NCI-H2227 (cell line): Measurements from ENCODE around the gene ZNF629.

ENCODE experiments used
- DNase-seq: peaks from one replicate; lab custom pipeline; 2025; ENCODE audit not compliant: unreplicated experiment; lab: John Stamatoyannopoulos, UW

The ZNF629 gene

DNA sequence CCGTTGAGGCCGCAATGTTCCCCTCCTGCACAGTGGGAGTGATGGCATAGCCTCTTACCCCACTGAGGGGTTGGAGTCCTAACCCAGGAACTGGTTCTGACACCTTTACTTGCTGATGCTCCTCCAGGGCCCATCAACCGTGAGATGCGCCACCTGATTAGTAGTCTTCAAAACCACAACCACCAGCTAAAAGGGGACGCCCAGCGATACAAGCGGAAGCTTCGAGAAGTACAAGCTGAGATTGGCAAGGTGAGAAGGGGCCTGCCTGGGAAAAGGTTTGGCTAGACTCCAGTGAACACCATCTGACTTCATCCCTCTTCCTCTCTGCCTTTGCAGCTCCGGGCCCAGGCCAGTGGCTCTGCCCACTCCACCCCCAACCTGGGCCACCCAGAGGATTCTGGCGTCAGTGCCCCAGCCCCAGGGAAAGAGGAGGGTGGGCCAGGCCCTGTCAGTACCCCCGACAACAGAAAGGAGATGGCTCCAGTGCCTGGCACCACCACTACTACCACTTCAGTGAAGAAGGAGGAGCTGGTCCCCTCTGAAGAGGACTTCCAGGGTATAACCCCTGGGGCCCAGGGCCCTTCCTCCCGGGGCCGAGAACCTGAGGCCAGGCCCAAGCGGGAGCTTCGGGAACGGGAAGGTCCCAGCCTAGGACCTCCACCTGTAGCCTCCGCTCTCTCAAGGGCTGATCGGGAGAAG lies 19.1 kb downstream of the ZNF629 start:
- DNase-seq: no peak

DNA sequence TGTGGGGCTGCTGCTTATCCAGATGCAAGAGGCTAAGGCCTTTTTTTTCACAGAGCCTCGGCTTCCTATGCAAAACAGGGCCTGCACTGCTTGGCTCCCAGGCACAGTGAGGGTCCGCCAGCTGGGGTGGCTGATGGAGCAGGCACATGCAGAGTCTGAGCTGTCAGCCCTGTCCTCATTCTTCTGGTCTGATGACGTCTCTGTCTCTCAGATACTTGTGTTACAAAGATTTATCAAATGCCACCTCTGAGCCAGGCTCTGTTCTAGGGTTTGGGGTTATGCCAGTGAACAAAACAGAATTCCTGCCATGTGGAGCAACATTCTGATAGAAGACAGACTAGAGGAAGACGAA lies 20.1 kb downstream of the ZNF629 start:
- DNase-seq: no peak

DNA sequence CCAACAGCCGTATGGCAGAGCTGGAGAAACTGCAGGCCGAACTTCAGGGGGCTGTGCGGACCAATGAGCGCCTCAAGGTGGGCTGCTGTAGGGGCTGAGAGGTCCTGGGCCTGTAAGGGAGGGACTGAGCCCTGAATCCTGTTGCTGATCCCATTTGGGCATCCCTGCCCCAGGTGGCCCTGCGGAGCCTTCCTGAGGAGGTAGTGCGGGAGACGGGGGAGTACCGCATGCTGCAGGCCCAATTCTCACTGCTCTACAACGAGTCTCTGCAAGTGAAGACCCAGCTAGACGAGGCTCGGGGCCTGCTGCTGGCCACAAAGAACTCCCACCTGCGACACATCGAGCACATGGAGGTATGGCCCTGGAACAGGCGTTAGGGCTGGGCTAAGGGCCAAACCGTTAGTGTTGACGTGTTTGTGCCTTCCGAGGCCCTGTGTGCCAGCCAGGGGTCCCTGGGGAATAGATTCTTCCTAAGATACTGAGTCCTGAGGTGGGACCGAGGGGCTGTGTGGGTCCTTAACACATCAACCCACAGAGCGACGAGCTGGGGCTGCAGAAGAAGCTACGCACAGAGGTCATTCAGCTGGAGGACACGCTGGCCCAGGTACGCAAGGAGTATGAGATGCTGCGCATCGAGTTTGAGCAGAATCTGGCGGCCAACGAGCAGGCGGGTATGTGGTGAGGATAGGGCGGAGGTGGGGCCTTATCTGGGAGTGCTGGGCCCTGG lies 20.6 kb downstream of the ZNF629 start:
- DNase-seq: no peak

DNA sequence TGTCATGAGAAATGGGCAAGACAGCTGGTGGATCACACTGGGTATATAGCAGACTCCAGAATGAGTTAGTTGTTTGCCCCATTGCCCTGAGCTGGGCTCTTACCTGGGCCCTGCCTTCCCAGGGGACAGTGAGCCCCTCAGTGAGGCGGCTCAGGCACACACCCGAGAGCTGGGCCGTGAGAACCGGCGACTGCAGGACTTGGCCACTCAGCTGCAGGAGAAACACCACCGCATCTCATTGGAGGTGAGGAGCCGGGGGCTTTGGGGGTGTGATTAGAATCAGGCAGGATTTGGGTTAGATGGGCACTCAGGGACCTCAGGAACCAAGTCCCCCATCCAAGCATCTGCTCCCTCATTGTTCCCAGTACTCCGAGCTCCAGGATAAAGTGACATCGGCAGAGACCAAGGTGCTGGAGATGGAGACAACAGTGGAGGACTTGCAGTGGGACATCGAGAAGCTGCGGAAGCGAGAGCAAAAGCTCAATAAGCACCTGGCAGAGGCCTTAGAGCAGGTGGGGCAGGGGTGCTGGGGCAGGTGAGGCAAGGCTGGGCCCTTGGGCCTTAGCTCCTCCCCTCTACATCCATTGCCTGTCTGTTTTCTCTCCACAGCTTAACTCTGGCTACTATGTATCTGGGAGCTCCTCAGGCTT lies 22.1 kb downstream of the ZNF629 start:
- no peak for DNase-seq

DNA sequence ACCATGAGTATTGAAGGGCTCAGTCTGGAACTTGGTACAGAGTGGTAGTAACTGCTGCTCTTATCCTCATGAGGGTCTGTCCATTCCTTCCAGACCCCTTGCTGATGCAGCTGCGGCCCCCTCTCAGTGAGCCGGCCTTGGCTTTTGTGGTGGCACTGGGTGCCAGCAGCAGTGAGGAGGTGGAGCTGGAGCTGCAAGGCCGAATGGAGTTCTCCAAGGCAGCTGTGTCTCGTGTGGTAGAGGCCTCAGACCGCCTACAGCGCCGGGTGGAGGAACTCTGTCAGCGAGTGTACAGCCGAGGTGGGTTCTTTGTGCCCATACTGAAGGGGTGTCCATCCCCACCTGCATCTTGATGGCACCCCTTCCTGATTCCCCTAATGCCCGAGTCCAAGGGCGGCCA lies 22.9 kb downstream of the ZNF629 start:
- no peak for DNase-seq

DNA sequence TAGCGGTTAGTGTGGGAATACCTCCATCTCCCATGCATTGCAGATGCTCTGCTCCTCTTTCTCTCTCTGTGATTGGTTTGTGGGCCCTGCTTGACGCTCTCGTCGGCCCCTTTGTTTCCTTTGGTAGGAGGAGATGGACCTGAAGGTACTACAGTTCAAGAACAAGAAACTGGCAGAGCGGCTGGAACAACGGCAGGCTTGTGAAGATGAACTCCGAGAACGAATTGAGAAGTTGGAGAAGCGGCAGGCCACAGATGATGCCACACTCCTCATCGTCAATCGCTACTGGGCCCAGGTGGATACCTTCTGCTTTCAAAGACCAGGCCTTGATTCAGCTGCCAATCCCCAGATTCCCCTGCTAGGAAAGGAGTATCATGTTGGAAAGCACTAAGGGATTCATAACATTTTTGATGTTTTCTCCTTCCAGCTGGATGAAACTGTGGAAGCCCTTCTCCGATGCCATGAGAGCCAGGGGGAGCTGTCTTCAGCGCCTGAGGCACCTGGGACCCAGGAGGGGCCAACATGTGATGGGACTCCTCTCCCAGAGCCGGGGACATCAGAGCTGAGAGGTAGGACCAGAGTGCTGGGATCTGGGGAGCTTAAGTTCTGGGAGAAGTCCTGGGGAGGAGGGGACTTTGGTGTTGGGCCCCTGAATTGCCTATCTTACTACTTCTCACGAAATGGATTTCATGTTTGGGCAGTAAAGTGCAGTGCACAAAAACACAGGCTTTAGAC lies 23.8 kb downstream of the ZNF629 start:
- DNase-seq: no peak

DNA sequence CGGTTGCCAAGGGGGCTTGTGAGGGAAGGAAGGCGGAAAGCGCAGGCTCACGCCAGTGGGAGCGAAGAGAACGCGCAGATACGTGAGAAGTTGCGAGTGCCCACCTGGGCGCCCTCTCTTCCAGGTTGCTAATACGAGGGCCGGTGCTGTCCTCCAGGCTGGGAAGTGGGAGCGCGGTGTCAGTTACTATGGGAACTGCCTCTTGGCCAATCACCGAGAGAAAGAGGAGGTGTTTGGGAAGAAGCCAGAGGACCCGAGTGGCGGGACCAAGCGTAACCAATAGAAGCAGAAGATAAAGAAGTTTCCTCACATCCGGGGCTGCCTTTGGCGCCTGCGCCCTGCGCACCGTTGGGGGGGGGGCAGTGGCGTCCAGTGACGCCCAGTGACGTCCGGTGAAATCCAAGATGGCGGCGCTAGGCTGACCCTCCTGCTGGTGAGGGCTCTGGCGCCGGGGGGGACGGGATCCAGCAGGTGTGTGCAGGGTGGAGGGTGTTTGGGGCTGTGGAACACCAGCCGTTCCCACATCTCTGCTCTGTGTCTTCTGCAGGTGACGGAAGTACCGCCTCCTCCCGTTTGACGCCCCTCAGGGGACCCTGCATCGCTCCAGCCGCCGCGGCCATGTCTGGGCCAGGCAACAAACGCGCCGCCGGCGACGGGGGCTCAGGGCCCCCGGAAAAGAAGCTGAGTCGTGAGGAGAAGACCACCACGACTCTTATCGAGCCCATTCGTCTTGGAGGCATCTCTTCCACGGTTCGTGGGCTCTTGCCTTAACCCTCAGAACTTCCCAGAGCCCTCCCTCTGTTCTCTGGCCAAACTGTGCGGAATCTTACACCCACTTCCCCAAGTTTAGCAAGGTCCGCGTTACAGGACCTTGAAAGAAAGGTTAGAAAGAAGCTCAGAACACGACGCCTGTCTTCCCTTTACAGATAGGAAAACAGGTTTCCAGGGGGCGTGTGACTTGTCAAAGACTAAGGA lies 24.8 kb downstream of the ZNF629 start, which contains the start of the genes CFAP119 and RNF40:
TSS of gene CFAP119 (minus strand) at position 135 of the 975 bp plus-strand sequence. CDS start 314 bp downstream, outside the sequence.
TSS of gene RNF40 (plus strand) at position 395 of the 975 bp plus-strand sequence. CDS start at position 619, 224 bp downstream.
- peak; percentile 98 for DNase-seq

DNA sequence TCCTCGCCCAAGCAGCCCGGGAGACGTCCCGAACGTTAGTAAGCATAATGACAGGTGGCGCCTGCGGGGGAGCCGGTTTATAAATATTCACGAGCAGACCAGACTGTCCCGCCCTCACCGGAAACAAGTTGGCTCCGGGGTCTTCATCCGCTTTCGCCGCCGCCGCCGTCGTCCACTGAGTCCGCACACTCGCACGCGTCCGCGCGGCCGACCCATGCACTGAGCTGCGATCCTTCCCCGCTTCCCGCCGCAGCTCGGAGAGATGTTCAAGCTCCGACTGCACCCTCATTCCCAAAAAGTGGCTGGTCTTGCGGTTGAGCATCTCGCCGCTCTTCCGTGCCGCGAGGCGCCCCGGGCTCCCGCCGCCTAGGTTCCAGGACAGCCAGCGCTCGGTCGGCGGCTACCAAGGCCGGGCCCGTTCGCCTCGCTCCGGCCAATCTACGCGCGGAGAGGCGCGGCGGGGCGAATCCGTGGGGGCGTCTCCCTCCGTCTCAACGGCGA lies 25.5 kb downstream of the ZNF629 start:
- peak; percentile 69 for DNase-seq

DNA sequence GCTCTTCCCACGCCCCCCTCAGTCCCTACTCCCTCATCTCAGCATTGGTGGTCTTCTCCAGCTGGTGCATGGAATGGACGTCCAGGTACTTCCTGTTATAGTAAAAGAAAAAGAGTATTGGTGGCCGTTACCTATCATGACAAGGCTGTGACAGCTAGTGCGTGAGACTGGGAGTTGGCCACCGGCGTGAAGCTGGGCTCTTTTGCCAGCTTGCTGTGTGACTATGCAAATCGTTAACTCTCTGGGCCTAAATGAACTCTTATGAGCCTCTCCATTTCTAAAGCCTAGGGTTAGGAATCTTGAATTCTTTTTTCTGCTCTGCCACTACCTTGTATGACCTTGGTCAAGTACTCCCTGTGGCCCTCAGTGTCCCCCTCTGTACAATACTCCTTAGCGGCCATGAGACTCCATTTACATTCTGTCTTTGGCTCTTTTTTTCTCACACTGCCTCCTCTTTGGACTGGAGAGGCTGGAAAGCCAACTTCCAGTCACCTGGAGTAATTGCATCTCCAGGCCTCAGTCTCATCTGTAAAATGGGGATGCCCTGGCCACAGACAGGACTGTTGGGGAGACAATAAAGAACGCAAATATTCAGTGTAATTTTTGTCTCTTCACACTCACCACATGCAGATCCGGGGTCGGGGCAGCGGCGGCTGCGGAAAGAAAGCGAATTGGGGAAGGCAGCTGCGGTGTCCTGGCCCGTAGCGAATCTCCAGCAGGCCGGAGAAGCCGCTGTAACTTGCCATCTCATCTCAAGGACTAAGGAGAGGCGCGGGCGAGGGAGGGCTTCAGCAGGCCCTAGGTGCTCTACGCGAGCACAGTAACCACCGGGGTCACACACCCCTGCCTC lies 26.2 kb downstream of the ZNF629 start:
- no peak for DNase-seq

DNA sequence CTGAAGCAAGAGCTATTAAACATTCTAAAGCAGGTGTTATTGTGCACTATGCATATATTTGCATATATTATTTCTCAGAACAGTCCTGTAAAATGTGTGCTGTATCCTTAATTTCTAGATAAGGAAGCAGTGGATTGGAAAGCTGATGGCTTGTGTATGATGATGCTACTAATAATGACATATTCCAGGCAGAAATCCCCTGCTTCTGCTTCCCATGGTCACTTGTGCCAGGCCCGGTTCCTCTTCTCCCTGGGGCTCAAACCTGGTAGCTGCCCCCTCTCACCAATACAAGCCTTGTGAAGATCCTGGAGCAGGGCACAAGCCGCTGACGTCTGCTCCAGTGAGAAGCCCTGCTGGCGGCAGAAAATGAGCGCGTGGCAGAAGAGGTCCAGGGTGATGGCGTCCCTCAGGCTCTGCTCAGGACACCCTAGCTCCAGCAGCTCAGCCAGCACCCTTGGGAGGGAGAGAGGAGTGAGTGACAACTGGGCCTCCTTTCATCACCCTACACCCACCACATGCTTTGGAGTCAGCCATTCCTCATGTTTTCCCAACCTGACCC lies 26.9 kb downstream of the ZNF629 start:
- DNase-seq: no peak

DNA sequence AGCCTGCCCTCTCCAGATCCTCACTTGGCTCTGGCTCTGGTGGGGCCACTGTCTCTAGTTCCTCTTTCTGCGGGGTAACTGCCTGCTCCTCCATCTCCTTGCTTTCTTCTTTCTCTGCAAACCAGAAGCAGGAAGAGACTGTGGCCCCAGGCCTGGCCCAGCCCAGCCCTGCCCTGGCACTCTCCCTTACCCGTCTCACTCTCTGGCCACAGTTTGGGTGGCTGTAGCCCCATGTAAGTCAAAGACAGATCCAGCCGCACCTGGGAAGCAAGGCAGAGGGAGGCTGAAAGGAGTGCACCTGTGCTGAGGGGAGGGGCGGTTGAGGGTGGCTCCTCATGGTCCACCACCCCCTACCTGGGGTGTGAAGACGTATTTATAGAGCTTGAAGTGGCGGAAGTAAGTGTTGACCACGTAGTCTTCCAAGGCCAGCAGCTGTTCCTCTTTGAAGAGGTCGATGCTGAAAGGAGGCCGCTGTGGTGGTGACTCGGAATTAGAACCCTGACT lies 28.0 kb downstream of the ZNF629 start:
- DNase-seq: no peak

DNA sequence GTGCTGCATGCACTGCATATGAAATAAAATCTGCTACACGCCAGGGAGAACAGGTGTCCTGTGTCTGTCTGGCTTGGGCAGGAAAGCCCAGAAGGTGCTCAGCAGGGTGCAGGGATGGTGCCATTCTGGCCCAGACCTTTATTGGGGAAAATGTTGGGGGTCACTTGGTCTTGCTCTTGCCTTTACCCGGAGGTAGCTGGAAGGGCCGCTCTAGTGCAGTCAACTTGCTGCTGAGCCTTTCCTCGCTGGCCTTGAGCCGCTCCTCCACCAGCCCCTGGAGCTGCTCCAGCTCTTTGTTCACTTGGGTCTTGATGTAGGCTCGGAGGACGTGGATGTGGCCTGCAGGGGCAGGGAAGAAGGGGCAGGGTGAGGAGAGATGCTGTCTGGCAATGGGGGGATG lies 29.7 kb downstream of the ZNF629 start:
- no peak for DNase-seq

DNA sequence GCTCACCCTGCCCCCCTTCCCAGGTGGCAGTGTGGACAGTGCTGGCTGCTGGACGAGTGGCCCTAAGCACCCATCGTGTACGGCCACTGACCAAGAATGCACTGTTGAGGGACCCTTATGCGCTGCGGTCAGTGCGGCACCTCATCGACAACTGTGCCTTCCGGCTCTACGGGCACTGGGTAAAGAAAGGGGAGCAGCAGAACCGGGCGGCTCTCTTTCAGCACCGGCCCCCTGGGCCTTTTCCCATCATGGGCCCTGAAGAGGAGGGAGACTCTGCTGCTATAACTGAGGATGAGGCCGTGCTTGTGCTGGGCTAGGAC lies 30.3 kb downstream of the ZNF629 start:
- no peak for DNase-seq

DNA sequence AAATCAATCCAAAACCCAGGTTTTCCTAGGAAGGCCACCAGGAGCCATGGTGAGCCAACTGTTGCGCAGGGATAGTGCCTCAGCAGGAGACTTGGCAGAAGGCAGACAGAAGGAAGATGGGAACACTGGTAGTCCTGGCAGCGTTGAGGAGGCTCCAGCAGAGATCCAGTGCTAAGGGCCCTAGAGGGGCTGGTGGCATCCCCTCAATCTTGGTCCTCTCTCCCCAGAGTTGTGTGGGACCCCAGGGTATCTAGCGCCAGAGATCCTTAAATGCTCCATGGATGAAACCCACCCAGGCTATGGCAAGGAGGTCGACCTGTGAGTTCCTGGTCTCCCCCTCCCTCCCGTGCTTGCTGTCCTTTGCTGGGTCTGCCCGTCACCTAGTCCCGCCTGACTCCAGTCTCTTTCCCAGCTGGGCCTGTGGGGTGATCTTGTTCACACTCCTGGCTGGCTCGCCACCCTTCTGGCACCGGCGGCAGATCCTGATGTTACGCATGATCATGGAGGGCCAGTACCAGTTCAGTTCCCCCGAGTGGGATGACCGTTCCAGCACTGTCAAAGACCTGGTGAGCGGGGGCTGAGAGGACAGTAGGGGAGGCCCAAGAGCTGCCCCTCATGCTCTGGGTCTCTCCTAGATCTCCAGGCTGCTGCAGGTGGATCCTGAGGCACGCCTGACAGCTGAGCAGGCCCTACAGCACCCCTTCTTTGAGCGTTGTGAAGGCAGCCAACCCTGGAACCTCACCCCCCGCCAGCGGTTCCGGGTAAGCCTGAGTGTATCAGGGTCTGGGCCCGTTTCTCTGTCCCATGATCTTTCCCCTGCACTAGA lies 30.8 kb downstream of the ZNF629 start:
- DNase-seq: no peak

DNA sequence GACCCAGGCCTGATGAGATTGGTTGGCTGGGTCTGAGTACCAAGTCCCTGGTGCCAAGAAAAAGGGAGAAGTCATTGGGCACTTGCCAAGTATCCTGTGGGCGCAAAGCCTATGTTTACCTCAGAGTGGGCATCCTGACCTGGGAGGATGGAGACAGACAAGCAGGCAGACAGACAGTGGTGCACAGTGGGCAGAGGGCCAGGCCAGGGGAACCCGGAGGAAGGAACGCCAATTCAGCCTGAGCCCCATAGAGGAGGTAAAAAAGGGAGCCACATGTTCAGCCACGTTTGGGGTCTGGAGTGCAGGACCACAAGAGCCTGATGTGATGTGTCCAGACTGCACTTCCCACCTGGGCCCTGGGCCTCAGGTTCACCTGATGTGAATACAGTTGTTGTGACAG lies 33.4 kb downstream of the ZNF629 start:
- DNase-seq: no peak

DNA sequence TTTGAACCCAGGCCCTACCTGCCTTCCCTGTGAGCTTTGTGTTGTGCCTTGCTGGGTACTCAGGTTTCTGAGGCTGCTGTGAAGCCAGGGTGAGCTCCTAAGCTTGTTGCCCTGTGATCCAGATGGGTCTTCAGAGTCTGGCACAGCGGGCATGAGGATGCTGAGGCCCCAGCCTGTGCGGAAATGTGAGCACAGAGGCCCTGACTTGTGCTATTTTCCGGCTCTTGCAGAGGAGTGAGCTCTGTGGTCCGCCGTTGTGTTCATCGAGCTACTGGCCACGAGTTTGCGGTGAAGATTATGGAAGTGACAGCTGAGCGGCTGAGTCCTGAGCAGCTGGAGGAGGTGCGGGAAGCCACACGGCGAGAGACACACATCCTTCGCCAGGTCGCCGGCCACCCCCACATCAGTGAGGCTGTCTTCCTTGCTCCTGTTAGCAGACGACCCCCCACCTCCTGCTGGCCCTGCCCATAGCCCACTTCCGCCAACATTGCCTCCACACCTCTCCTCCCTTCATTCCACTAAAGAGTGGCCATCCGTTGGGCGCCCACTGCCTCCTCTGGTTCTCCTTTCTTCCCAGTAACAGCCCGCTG lies 36.0 kb downstream of the ZNF629 start:
- no peak for DNase-seq

DNA sequence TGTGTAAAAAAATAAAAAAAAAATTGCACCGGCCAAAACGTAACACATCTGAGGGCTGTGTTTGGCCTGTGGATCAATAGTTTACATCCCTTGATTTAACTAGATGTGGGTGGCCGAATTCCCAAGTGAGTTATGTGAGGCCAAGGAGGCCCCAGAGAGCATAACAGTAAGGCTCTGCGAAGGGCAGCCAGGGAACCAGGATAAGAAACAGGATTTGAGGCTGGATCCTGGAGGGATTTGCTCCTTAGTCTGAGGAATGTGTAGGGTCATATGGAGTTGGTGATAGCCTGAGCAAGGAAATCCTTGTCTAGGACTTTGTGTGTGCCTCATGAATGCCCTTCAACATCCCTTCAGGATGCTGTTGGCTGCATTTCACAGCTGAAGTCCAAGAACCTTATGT lies 36.8 kb downstream of the ZNF629 start:
- DNase-seq: no peak
